HTR-8/SVneo (cell line): ENCODE data around the gene UNC45A.
"Not testable (repeated sequence)": the region's sequence is repeated elsewhere in the genome, so short reads cannot be mapped to it uniquely, and the experiment has no call there.

Experiments
- DNase-seq: peaks from one replicate; pipeline ENCODE4 v3.0.0; 2011; ENCODE audit warnings: low spot score, mixed read lengths; ENCODE audit not compliant: insufficient read length
- FAIRE-seq: peaks from 2 replicates; lab custom pipeline; 2011; peaks lifted over from hg19 to GRCh38; lab: Jason Lieb, UNC

The UNC45A gene

DNA sequence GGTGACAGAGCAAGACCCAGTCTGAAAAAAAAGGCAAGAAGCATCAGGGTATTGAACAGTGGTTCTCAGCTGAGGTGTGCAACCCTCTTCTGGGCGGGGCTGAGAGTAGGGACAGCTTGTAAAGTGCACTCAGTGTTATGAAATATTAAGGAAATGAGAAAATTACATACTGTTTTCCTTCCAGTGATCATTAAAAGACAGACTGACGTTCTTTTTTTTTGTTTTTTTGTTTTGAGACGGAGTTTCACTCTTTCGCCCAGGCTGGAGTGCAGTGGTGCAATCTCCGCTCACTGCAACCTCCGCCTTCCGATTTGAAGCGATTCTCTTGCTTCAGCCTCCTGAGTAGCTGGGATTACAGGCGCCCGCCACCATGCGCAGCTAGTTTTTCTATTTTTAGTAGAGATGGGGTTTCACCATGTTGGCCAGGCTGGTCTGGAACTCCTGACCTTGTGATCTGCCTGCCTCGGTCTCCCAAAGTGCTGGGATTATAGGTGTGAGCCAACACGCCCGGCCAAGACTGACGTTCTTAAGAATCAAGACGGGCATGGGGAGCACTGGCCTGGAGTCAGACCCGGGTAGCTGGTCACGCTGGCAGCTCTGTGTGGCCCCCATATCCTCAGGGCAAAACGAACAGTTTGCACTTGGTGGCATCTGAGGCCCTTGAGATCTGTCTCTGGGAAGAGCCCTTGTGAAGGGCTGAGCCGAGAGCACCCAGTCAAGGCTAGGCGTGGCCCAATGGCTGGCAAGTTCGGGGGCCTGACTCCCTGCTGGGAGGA lies 20.6 kb upstream of the UNC45A start:
- DNase-seq (no peak), FAIRE-seq (no peak)

DNA sequence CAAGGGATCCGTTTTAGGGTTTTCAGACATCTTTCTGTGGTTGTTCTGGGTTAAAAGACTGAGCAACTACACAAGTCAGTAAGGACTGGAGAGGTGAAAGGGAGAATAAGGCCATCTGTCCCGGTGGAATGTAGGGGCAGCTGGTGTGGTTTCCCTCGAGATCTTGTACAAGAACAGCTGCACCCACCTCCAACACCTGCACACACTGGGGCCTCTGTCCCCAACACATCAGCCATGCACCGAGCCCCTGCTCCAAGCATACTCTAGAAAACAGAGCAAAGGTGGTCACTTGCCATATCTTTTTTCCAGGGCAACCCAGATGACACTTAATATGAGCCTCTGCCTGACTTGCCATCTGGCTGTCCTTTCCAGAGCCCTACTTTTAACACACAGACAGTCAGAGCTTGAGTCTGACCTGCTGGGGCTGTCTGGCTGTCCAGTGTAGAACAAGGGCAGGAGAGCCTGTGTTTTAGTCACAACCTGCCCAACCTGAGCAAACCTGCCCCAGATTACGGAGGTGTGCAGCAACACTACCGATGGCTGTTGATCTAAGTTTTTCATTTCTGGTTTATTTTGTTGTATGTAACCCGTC lies 19.8 kb upstream of the UNC45A start:
- FAIRE-seq, result no peak
- DNase-seq, result no peak

DNA sequence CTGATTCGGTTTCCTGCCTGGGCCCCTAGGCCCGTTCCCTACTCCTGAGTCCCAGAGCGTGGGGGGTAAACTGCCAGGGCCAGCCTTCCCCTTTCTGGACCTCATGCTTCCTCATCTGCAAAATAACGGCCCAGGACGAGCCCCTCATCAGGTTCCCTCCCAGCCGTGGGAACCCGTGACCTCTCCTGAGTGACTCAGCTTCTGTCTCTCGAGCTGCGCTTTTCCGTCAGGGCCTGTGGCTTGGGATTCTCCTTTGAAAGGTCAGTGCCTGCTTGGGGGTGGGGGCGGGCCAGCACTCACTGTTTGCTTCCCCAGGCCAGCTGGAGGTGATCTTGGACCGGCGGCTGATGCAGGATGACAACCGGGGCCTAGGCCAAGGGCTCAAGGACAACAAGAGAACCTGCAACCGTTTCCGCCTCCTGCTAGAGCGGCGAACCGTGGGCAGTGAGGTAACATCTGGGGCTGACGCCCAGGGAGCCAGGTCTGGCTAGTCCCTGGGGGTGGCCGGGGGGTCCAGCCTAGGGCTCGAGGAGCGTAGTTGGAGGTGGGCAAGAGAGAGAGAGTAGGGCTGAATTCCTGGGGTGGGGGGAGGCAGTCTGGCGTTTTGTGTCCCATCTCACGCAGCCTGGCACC lies 19.2 kb upstream of the UNC45A start:
- FAIRE-seq, result no peak
- no peak for DNase-seq

DNA sequence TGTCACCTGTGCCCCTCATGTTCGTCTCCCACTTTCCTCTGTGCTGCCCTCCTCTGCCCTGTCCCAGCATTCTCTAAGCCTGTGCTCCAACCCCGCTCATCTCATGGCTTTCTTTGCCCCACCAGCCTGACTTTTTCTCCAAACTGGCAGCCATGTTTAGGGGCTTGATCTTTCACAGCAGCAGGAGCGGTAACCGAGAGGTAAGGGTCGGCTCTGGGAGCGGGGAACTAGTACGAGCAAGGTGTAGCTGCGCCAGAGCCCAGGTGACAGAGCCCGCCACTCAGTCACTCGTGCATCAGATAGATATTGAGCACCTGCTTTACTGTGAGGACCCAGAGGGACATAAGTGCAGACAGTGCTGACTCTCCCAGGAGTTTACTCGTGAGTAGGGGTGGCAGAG lies 18.6 kb upstream of the UNC45A start:
- FAIRE-seq, result no peak
- no peak for DNase-seq

DNA sequence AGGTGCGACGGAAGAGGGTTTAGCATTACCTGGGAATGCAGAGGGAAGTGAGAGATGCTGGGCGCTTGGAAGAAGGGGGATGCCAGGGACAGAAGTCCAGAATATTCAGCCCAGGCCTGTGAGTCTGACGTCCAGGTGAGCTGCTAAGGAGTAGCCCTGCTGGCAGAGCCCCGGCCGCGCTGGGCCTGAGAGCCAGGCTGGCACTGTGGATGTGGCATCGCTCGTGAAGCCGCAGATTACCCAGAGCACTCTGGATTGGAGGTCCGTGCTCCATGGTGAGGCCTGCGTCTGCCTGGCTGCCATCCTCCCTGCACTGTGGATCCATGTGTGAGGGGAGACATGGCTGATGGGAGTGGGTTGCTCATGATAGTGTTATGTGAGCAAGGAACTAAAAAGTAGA lies 17.5 kb upstream of the UNC45A start:
- DNase-seq, result no peak
- FAIRE-seq, result peak; percentile 16

DNA sequence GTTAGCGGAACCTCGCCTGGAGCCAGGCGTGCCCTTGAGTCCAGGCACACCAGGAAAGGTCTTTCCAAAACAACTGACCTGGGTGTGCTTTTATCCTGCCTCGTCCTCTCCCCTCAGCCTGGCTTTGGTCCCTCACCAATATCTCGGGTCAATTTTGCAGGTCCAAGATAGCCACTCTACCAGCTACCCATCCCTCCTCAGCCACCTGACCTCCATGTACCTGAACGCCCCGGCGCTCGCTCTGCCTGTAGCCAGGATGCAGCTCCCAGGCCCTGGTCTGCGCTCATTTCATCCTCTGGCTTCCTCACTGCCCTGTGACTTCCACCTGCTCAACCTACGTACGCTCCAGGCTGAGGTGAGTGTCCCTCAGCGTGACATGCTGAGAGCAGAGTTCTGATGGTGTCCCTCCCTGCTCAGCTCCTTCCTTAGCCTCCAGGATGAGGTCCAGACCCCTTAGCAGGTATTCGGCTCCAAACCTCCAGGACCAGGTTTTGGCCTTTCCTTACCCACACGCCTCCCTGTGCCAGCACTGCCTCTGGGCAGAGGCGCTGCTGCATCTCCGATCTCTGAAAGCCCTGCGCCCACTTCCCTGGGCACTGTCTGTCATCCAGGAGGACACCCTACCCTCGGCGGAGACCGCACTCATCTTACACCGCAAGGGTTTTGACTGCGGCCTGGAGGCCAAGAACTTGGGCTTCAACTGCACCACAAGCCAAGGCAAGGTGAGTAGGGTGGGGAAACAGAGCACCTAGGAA lies 16.9 kb upstream of the UNC45A start:
- DNase-seq, result no peak
- FAIRE-seq, result peak; percentile 54

DNA sequence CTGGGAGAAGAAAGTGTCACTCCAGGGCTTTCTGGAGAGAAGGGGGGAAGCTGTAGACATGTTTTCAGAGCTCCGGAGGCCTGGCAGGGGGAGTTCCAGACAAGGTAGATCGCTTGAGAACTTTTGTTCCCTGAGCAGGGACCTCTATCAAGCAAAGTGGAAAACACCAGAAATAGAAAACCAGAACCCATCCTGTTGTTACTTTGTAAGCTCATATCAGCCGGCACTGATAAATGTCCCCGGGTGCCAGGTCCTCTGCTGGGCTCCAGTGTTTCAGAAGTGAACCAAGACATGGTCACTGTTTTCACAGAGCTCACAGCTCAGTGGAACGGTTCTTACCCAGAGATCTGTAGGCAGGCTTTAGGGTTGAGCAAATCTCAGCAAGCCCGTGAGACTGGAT lies 16.2 kb upstream of the UNC45A start:
- DNase-seq (no peak), FAIRE-seq (no peak)

DNA sequence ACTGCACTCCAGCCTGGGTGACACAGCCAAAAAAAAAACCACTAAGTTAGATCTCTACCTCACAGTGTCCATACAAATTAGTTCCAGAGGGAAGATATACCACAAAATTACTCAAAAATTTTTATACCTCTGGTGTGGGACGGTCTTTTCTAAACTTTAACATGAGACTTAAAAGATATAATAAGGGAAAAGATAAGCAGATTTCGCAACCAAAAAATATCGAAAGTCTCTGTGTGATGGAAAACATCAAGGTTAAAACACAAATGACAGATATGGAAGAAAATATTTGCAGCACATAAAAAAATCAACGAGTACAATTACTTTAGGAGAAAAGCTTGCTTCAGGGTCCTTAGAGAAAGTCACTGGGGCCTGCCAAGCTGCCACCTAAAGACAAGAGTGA lies 13.2 kb upstream of the UNC45A start:
- FAIRE-seq (no peak), DNase-seq (no peak)

DNA sequence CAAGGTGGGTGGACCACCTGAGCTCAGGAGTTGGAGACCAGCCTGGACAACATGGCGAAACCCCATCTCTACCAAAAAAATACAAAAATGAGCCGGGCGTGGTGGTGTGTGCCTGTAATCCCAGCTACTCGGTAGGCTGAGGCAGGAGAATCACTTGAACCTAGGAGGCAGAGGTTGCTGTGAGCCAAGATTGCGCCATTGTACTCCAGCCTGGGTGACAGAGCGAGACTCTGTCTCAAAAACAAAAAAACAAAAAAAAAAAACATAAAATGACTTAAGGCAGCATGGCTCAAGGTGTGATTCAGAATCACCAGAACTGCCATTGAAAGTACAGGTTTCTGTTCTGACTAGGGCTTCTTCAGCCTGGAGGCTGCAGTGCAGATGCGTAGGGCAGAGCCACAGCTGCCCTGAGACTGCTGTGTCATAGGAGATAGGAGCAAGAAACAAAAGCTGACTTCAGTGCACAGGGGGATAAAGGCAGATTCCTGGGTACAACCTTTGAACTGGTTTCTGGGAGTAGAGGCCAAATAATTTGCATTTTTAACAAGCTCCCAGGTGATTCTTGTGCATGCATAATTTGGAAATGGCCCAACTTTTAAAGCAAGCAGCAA lies 12.3 kb upstream of the UNC45A start:
- FAIRE-seq, DNase-seq: not testable (repeated sequence)

DNA sequence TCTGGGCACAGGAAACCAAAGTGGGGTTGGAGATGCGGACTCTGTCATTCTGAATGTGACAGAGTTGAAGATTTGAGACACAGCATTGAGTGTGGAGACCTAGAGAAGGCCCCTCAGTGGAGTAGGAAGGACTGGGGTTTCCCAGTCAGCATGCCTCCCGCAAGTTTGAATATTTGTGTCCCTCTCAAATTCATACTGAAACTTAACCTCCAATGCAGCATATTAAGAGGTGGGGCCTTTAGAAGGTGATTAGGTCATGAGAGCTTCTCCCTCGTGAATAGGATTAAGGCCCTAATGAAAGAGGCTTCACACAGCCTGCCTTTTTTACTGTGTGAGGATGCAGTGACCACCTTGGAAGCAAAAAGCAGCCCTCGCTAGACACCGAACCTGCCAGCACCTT lies 10.7 kb upstream of the UNC45A start:
- no peak for DNase-seq
- FAIRE-seq, result no peak

DNA sequence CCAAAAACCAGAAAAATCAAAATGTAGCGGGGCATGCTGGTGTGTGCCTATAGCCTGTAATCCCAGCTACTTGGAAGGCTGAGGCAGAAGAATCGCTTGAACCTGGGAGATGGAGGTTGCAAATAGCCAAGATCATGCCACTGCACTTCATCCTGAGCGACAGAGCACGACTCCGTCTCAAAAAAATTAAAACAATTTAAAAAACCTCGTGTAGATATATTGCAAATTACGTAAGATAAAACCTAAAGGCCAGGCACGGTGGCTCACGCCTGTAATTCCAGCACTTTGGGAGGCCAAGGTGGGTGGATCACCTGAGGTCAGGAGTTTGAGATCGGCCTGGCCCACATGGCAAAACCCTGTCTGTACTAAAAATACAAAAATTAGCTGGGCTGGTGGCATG lies 8.3 kb upstream of the UNC45A start:
- FAIRE-seq, DNase-seq: not testable (repeated sequence)

DNA sequence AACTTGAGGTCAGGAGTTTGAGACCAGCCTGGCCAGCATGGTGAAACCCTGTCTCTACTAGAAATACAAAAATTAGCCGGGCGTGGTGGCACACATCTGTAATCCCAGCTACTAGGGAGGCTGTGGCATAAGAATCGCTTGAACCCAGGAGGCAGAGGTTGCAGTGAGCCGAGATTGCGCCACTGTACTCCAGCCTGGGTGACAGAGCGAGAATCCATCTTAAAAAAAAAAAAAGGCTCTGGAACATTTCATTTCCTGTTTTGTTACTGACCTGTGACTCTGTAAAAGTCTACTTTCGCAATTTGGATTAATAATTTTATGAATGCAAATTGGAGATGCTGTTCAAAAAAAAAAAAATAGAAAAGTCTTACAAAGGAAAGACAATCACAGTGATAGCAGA lies 7.0 kb upstream of the UNC45A start:
- not testable (repeated sequence) for FAIRE-seq, DNase-seq

DNA sequence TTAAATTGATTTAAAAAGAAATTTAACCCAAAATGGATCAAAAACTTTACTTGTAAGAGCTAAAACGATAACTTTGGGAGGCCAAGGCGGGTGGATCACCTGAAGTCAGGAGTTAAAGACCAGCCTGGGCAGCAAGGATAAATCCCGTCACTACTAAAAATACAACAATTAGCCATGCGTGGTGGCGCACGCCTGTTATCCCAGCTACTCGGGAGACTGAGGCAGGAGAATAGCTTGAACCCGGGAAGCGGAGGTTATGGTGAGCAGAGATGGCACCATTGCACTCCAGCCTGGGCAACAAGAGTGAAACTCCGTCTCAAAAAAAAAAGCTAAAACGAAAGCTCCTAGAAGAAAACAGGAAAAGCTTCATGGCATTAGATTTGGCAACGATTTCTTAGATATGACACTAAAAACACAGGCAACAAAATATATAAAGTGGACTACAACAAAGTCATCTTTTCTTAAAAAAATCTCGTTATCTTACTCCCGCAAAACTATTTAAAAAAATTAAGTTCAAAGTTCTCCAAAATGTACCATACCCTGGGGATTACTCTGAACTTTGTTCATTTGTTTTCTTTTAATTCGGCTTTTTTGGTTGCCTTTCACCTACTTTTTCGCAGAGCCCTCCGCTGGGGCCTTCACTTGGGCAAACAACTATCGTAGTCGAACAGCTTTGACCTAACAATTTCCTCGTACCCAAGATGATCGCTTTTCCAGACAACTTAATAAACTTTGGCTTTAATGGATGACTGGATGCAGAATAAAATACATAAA lies 5.7 kb upstream of the UNC45A start:
- DNase-seq, result no peak
- FAIRE-seq, result no peak

DNA sequence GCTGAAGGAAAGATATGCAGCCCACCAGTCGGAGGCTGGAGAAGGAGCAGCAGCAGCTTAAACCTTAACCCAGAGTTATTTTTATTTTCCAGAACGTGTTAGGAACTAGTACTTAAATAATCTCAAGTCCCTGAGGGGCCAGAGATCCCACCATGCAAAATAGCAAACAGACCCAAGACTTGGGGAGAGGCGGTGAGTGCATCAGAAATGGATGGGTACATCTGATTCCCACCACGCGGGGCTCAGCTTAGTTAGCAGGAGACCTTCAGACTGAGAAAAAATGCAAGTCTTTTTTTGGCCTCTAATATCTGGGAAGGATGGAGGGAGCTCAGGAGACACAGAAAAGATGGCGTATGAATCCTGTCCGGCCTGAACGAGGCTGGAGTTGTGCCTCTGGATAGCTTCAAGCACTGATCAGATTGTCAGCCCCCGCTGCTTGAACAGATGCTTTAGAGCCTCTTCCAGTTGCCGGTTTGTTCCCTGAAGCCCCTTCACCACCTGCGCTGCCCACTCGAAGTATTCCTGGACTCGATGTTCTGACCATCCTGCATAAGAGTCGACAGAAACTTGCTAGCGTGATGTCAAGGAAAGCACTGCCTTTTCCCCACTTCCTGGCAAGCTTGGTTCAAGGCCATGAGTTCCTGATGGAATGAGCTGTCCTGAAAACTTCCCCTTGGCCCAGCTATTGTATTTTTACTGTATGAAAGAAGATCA lies 4.1 kb upstream of the UNC45A start:
- DNase-seq (no peak), FAIRE-seq (no peak)

DNA sequence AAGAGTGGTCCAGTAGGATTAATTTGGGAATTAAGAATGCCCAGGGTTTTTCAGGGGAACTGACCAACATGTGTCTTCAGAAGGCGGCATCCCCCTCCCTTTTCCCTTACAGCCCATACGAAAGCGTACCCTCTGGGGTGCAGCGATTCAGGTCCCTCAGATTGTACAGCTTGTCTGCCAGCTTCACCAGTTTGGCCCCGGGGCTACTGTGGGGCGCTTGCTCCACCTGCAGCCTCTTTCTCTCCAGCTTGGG lies 3.6 kb upstream of the UNC45A start:
- DNase-seq (no peak), FAIRE-seq (no peak)

DNA sequence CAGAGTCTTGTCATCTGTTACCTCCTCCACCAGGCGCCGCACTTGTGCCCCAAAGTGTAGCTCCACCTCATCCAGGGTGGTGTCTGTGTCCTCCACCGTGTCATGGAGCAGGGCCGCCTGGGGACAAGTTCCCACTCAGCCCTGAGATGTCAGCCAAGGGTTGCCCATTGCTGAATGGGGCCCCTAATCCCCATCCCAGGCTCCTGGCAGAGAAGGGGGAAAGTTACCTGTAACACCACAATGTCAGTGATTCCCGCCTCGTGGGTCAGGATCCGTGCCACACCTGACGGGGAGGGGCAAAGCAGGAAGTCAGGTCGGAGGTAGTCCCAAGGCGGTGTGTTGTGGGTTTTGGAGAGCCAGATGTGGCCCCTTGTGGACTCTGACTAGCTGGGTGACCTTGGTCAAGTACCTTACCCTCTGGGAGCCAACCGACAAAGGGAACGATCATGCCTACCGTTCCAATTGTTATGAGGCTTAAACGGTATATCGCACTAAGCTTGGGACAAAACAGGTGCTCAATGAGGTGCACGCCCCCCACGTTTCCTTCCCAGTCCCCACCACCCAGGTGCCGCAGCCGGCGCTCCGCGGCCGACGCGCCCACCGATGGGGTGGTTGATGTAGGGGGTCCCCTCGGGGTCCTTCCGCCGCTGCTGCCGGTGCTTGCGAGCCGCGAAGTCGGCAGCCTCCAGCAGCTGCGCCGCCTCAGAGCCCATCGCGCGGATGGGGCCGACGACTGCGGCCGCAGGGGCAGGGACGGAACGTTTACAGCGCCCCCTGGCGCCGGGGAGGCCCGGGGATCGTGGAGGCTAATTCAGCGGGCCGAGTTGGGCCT lies 3.0 kb upstream of the UNC45A start, which contains the start of gene HDDC3:
HDDC3 (minus strand) TSS at position 722 of the 832 bp plus-strand sequence; CDS start at position 713, 9 bp downstream.
- FAIRE-seq (no peak), DNase-seq (peak; percentile 89)

DNA sequence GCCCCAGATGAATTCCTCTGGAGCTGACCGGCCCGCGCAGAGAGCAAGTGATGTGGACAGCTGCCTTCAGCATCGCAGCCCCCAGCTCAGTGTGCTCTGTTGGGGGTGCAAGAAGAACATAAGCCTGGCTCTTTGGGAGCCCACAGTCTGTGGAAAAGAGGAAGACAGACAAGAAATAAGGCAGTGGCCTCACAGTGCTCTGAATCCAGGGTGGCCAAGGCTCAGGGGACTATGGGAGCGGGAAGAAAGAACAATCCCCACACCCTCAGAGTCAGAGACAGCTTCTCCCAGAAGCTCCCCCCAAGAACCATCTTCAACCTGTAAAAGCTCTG lies 2.5 kb upstream of the UNC45A start:
- FAIRE-seq (no peak), DNase-seq (no peak)

DNA sequence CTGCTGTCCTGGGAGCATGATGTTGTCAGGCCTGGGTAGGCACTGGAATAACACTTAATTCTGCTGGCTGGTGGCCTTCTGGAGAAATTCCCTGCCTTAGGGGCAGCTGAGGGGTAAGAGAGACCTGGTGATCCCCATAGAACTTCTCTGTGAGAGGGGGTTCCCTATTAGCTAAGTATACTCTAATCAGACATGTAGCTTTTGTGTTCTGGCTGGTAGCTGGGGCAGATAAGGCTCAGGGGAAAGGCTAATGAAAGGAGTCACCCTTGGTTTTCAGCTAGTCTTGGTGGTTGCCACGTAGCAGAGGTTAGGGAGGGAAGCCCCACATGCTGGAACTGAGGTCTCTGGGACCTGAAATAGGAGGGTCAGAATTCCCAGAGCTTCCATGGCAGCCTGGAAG lies 1.8 kb upstream of the UNC45A start:
- DNase-seq (no peak), FAIRE-seq (no peak)
